GM23338 (cell line): ENCODE results near the gene VIPR1. TPM values are rescaled to one million over a fixed set of nuclear protein-coding genes. Genes with fewer than 3 reads are reported as not detected.

Experiments used
- ATAC-seq: fragments of 200-7000 bp; cut with Tn5 transposase; 3 replicates; pipeline ENCODE4 v1.9.1; 2020
- DNase-seq: peaks from one replicate; pipeline ENCODE4 v3.0.0-alpha.2; 2015; ENCODE audit warnings: low spot score
- H2AFZ ChIP-seq: fragments of 200-600 bp; sonication (generic); 2 replicates; pipeline ENCODE4 v1.8.0; 2016; ENCODE audit warnings: antibody characterized with exemption, mild to moderate bottlenecking, moderate library complexity
- H3F3A ChIP-seq: fragments of 200-600 bp; sonication (generic); replicated peaks from 2 replicates; pipeline ENCODE4 v1.8.0; 2017; ENCODE audit warnings: antibody characterized with exemption, mixed run types, low read depth
- H3K27ac ChIP-seq: fragments of 200-600 bp; sonication (generic); 2 replicates; pipeline ENCODE4 v1.6.1; 2016; ENCODE audit warnings: low read depth
- H3K27me3 ChIP-seq: fragments of 200-600 bp; sonication (generic); 2 replicates; pipeline ENCODE4 v1.8.0; 2016; ENCODE audit warnings: mild to moderate bottlenecking, mixed run types, moderate library complexity; ENCODE audit not compliant: insufficient read depth
- H3K36me3 ChIP-seq: fragments of 200-600 bp; sonication (generic); 2 replicates; pipeline ENCODE4 v1.8.0; 2016; ENCODE audit warnings: mild to moderate bottlenecking; ENCODE audit not compliant: insufficient read depth
- H3K4me1 ChIP-seq: fragments of 200-600 bp; sonication (generic); 2 replicates; pipeline ENCODE4 v1.8.0; 2016; ENCODE audit warnings: mild to moderate bottlenecking, moderate library complexity; ENCODE audit not compliant: insufficient read depth
- H3K4me2 ChIP-seq: fragments of 200-600 bp; sonication (generic); 2 replicates; pipeline ENCODE4 v1.7.1; 2017; ENCODE audit warnings: mixed run types
- H3K4me3 ChIP-seq: fragments of 200-600 bp; sonication (generic); 2 replicates; pipeline ENCODE4 v1.6.1; 2016; ENCODE audit warnings: mixed run types
- H3K79me2 ChIP-seq: fragments of 200-600 bp; sonication (generic); replicated peaks from 2 replicates; pipeline ENCODE4 v1.8.0; 2017; ENCODE audit warnings: mild to moderate bottlenecking; ENCODE audit not compliant: insufficient read depth
- H3K9me2 ChIP-seq: fragments of 200-600 bp; sonication (generic); 2 replicates; pipeline ENCODE4 v1.8.0; 2017; ENCODE audit not compliant: insufficient read depth
- H4K20me1 ChIP-seq: fragments of 200-600 bp; sonication (generic); replicated peaks from 2 replicates; pipeline ENCODE4 v1.8.0; 2017; ENCODE audit warnings: mild to moderate bottlenecking; ENCODE audit not compliant: insufficient read depth
- H3K27ac Mint-ChIP-seq: 2 replicates; pipeline ENCODE4 v1.8.0; 2020; ENCODE audit warnings: inconsistent platforms, mild to moderate bottlenecking, moderate library complexity, mixed read lengths
- H3K27me3 Mint-ChIP-seq: 3 replicates; pipeline ENCODE4 v1.8.0; 2022; ENCODE audit warnings: low read depth, mild to moderate bottlenecking, moderate library complexity, mixed read lengths, inconsistent platforms; ENCODE audit not compliant: insufficient read depth, poor library complexity
- H3K36me3 Mint-ChIP-seq: 3 replicates; pipeline ENCODE4 v1.8.0; 2021; ENCODE audit warnings: low read depth, mild to moderate bottlenecking, inconsistent platforms, moderate library complexity, mixed read lengths
- H3K4me1 Mint-ChIP-seq: 3 replicates; pipeline ENCODE4 v1.8.0; 2020; ENCODE audit warnings: mild to moderate bottlenecking, inconsistent platforms, mixed read lengths
- H3K4me3 Mint-ChIP-seq: 3 replicates; pipeline ENCODE4 v1.8.0; 2021; ENCODE audit warnings: moderate library complexity, mild to moderate bottlenecking, inconsistent platforms, mixed read lengths
- H3K9me3 Mint-ChIP-seq: 3 replicates; pipeline ENCODE4 v1.8.0; 2020; ENCODE audit warnings: moderate library complexity, mild to moderate bottlenecking, inconsistent platforms, mixed read lengths
- EZH2 ChIP-seq: fragments of 200-600 bp; sonication (generic); IDR thresholded peaks from one replicate; pipeline ENCODE4 v1.8.0; 2017; ENCODE audit warnings: antibody characterized with exemption, mild to moderate bottlenecking, low read depth; ENCODE audit not compliant: unreplicated experiment
- NANOG ChIP-seq: IDR thresholded peaks from 2 replicates; pipeline ENCODE4 v1.6.1; 2016; ENCODE audit warnings: antibody characterized with exemption, borderline replicate concordance
- STAT1 ChIP-seq: IDR thresholded peaks from one replicate; pipeline ENCODE4 v1.6.1; 2016; ENCODE audit warnings: antibody characterized with exemption; ENCODE audit not compliant: unreplicated experiment
- ZNF114 ChIP-seq: fragments of 250-450 bp; sonication (Bioruptor Pico); IDR thresholded peaks from 2 replicates; pipeline ENCODE4 v1.5.0; 2020; ENCODE audit warnings: mild to moderate bottlenecking, moderate library complexity
- ZNF462 ChIP-seq: fragments of 250-450 bp; sonication (Bioruptor Pico); IDR thresholded peaks from 2 replicates; pipeline ENCODE4 v1.5.0; 2020; ENCODE audit warnings: mild to moderate bottlenecking, moderate library complexity
- polyA plus RNA-seq: library from polyadenylated mRNA; unstranded; fragments of >200 nt; fragmentation: Nextera tagmentation; extraction: Ambion mirVana; gene quantifications from 2 replicates; pipeline ENCODE4 v1.2.1, GENCODE V29; 2016
- total RNA-seq: library from RNA; depleted of rRNA; stranded (reverse); fragments of >200 nt; shearing (Covaris generic); gene quantifications from 2 replicates; pipeline ENCODE4 v1.2.3, GENCODE V29; 2014
- TF ChIP-seq, protein P1 (sequence below): IDR thresholded peaks from one replicate; pipeline ENCODE4 v1.6.1; 2018; ENCODE audit warnings: antibody characterized with exemption; ENCODE audit not compliant: unreplicated experiment
- TF ChIP-seq, protein P2 (sequence below), 2 experiments: fragments of 200-600 bp in 1 of 2; sonication (generic) in 1 of 2; conservative IDR thresholded peaks; 2 replicates each; pipeline versions ENCODE4 v1.5.1 to v1.6.1; 2016 to 2017; ENCODE audit warnings: antibody characterized with exemption in 2 of 2, low read depth in 2 of 2, mild to moderate bottlenecking in 2 of 2, moderate library complexity in 1 of 2
- TF ChIP-seq, protein P3 (sequence below): IDR thresholded peaks from 2 replicates; pipeline ENCODE4 v1.6.1; 2016; ENCODE audit warnings: antibody characterized with exemption

VIPR1 gene
- total and polyA plus RNA-seq, 2 experiments from 2014 or later, result 6.3 to 19.3 TPM

- TF ChIP-seq, protein P1, sequence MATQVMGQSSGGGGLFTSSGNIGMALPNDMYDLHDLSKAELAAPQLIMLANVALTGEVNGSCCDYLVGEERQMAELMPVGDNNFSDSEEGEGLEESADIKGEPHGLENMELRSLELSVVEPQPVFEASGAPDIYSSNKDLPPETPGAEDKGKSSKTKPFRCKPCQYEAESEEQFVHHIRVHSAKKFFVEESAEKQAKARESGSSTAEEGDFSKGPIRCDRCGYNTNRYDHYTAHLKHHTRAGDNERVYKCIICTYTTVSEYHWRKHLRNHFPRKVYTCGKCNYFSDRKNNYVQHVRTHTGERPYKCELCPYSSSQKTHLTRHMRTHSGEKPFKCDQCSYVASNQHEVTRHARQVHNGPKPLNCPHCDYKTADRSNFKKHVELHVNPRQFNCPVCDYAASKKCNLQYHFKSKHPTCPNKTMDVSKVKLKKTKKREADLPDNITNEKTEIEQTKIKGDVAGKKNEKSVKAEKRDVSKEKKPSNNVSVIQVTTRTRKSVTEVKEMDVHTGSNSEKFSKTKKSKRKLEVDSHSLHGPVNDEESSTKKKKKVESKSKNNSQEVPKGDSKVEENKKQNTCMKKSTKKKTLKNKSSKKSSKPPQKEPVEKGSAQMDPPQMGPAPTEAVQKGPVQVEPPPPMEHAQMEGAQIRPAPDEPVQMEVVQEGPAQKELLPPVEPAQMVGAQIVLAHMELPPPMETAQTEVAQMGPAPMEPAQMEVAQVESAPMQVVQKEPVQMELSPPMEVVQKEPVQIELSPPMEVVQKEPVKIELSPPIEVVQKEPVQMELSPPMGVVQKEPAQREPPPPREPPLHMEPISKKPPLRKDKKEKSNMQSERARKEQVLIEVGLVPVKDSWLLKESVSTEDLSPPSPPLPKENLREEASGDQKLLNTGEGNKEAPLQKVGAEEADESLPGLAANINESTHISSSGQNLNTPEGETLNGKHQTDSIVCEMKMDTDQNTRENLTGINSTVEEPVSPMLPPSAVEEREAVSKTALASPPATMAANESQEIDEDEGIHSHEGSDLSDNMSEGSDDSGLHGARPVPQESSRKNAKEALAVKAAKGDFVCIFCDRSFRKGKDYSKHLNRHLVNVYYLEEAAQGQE, result no peak
- TF ChIP-seq, protein P2, sequence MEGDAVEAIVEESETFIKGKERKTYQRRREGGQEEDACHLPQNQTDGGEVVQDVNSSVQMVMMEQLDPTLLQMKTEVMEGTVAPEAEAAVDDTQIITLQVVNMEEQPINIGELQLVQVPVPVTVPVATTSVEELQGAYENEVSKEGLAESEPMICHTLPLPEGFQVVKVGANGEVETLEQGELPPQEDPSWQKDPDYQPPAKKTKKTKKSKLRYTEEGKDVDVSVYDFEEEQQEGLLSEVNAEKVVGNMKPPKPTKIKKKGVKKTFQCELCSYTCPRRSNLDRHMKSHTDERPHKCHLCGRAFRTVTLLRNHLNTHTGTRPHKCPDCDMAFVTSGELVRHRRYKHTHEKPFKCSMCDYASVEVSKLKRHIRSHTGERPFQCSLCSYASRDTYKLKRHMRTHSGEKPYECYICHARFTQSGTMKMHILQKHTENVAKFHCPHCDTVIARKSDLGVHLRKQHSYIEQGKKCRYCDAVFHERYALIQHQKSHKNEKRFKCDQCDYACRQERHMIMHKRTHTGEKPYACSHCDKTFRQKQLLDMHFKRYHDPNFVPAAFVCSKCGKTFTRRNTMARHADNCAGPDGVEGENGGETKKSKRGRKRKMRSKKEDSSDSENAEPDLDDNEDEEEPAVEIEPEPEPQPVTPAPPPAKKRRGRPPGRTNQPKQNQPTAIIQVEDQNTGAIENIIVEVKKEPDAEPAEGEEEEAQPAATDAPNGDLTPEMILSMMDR (conservative IDR thresholded peaks at IDR 0.05; ENCODE audit: low read depth in 2 of 2), result no peak
- no peak for TF ChIP-seq EZH2
- TF ChIP-seq, protein P3, sequence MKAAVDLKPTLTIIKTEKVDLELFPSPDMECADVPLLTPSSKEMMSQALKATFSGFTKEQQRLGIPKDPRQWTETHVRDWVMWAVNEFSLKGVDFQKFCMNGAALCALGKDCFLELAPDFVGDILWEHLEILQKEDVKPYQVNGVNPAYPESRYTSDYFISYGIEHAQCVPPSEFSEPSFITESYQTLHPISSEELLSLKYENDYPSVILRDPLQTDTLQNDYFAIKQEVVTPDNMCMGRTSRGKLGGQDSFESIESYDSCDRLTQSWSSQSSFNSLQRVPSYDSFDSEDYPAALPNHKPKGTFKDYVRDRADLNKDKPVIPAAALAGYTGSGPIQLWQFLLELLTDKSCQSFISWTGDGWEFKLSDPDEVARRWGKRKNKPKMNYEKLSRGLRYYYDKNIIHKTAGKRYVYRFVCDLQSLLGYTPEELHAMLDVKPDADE, result no peak
- TF ChIP-seq ZNF114 (CRISPR knock-in tag), result no peak
These were observed 3.5 kb upstream of the VIPR1 start (continued) for GRCh38 chr3:42498791-42499477.

DNA sequence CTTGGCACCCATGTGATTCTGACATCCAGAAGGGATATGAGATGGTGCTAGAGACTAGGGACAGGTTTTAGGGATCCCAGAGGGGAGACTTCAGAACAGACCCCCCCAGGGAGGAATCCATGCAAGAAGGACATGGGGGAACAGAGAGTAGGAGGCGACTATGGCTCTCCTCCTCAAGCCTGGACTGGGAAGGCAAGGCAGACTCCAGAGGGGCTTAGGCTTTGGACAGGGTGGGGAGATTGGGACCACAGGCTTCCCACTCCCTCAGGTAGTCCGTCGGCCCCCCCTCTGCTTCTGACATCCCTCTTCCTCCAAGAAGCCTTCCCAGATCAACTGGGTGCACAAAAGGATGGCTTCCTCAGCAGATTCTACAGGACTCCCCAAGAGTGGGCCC, 3.0 kb upstream of the VIPR1 start:
- Mint-ChIP-seq H3K27me3 (peaks cover 42% of the 10 kb centered on the region), H3K36me3 (no peaks in the 10 kb centered on the region; the same call in 2 of the 3 replicates), H3K9me3 (peaks cover 3% of the 10 kb centered on the region; the same call in 1 of the 3 replicates), H3K27ac (no peak overlapping the region), H3K4me1 (peaks cover 37% of the 10 kb centered on the region), H3K4me3 (no peak overlapping the region)
- Histone ChIP-seq H3K4me1 (peaks cover 6% of the 10 kb centered on the region; the same call in 1 of the 2 replicates), H3F3A (no peaks in the 10 kb centered on the region), H4K20me1 (no peaks in the 10 kb centered on the region), H3K4me3 (no peak overlapping the region), H3K9me2 (no peaks in the 10 kb centered on the region), H3K79me2 (no peaks in the 10 kb centered on the region), H3K36me3 (no peaks in the 10 kb centered on the region), H3K27me3 (peaks cover 55% of the 10 kb centered on the region), H2AFZ (no peak overlapping the region), H3K27ac (no peak overlapping the region), H3K4me2 (no peak overlapping the region)
- TF ChIP-seq ZNF114 (CRISPR knock-in tag) (no peak), NANOG (no peak), STAT1 (no peak), ZNF462 (CRISPR knock-in tag) (no peak)
- TF ChIP-seq, protein P2 (conservative IDR thresholded peaks at IDR 0.05; ENCODE audit: low read depth in 2 of 2), result no peak
- no peak for DNase-seq
- no peak for ATAC-seq
